GM10847 (cell line): ENCODE results near the gene RTN4R.

ENCODE experiments used
- POLR2A ChIP-seq: IDR thresholded peaks from 2 replicates; pipeline ENCODE4 v1.6.1; 2011; ENCODE audit not compliant: insufficient read length; ENCODE audit errors: extremely low read depth

RTN4R gene

GRCh38 chr22:20297414-20298109 is 29.4 kb upstream of the RTN4R start:
- no peak for TF ChIP-seq POLR2A

- no peak for TF ChIP-seq POLR2A
Observed at GRCh38 chr22:20296598-20296997, 28.5 kb upstream of the RTN4R start.

DNA sequence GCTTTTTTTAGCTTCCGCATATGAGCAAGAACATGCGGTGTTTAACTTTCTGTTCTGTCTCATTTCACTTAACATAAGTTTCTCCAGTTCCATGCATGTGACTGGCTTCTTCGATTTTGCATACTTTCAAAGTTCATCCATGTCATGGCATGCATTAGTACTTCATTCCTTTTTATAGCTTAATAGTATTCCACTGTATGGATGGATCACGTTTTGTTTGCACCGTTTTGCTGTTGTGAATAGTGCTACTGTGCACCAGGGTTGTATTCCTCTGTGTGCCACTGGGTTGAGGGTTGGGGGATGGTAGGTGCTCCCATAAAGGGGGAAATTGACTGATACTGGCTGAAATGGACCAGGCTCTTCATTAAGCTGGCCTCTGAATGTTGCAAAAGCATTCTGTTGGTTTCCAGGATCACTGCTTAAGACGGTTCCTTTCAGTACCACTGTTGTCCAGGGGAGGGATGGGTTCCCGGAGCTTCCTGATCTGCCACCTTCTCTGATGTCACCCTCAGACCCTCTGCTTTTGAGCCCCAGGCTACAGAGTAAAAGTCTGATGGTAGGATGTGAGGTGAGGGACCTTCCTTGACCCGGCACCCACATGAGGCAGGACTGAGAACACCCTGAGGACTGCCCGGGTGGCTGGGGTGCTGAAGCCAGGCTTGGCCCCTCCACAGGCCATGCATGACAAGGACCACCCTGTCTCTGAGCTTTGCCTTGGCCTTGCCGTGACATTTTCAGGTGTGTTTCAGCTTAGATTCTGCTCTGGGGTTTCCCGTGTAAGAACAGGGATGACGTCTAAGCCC is 27.3 kb upstream of the RTN4R start:
- no peak for TF ChIP-seq POLR2A

DNA sequence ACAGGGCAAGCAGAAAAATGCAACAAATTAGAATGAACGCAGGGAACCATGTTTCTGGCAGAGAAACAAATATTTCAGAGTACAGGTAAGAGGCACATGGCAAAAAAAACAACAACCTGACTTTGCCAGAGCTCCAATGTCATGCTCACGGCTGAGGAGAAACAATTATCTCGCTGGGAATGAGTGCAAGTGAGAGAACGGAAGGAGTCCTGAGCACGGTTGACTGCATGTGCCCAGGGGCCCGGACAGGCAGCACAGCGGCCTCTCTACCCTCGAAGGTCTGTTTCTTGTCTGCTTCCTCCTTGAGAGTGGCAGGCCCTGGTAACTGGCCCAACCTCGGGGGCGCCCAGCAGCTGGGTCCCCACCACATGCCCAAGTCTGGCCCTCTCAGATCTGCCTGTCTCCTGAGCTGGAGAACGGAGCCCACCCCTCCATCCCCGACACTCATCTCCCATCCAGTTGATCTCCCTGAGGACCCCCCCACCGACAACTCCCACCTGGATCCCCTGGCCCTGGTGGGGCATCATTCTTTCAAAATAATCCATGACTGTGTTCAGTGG is 24.6 kb upstream of the RTN4R start:
- TF ChIP-seq POLR2A, result no peak

- TF ChIP-seq POLR2A, result no peak
Observed at GRCh38 chr22:20292108-20292507, 24.0 kb upstream of the RTN4R start.

DNA sequence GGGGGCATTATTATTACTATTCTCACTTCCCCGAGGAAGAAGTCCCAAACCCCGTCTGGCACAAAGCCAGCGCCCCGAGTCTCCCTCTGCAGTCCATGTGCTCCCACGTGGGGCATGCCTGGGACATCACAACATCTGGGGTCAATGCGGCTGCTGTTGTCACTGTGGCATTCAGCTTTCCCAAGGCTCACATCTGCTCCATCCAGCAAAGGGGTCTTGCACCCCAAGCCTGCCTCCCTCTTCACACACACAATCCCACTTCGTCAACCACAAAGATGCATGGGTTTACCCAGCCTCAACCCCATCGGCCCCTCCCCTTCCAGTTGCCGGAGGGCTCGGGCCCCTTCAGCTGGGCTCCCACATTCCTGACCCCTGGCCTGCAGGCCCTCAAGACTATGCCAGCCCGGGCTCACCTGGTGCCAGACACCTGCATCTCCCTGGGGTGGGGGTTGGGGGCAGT is 23.5 kb upstream of the RTN4R start:
- TF ChIP-seq POLR2A, result no peak

DNA sequence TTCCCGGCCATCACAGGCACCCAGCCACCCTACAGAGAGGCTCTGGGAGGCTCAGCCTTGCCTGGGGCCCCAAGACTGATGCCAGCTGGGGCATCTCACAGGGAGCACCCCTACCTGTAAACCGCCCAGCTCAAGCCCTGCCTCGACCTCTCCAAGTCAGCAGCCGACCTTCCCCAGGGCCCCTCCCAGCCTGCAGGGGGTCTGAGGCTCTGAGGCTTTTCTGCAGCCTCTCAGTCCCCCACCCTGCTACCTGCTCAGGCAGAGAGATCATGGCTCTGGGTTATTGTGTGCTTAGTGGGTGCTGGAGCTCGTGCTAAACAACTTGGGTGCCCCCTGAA is 23.1 kb upstream of the RTN4R start:
- no peak for TF ChIP-seq POLR2A

- TF ChIP-seq POLR2A, result no peak
Observed at GRCh38 chr22:20290578-20291248, 22.6 kb upstream of the RTN4R start.

GRCh38 chr22:20290045-20290392 is 21.9 kb upstream of the RTN4R start:
- TF ChIP-seq POLR2A, result no peak

GRCh38 chr22:20284471-20285086 is 16.5 kb upstream of the RTN4R start:
- TF ChIP-seq POLR2A, result no peak

DNA sequence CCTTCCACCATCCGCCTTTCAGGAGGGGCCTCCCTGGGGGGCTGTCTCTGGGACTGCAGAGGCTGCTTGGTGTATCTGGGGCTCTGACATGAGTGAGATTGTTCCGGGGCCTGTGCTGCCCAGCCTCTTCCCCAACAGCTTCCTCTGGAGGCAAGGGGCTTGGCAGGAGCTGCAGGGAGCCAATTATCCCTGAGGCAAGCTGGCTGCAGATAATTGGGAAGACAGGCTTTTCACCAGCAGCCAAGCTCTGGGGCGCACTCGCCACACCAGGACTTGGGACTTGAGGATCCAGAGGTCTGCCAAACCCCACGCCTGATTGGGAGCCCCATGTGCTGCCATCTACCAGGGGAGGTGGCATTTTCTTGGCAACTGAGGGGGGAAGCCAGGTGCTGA is 15.6 kb upstream of the RTN4R start:
- no peak for TF ChIP-seq POLR2A

DNA sequence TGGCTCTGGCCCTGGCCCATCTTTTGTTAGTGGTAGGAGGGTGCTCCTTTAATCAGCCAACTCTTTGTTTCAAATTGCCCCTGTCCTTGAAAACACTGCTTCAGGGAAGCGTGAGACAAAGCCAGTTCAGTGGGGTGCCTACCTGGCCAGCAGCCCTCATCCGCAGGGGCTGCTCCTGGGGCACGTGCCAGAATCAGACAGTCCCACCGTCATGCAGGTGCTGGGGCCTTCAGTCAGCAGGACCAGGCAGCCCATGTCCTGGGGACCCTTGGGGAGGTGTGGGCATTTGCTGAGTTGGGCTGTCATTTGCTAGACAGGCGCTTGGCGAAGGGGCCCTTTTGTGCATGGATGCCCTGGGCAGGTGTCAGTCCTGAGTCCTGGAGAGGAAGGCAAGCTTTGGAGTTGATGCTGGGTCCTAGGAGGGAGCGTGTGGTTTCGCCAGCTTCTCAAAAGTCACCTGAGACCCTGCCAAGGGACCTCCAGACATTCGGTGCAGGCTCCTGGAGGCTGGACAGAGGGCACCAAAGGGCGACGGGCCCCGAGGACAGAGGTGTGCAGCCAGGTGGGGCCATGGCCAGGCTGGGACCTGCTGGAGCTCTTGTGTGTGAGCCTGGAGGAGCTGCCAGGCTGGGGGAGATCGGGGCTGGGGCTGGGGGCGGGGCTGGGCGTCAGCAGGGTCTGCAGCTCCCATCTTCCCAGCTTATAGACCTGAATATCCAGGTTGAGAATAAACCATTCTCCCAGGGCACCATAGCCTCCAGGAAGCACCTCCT is 15.0 kb upstream of the RTN4R start:
- no peak for TF ChIP-seq POLR2A

DNA sequence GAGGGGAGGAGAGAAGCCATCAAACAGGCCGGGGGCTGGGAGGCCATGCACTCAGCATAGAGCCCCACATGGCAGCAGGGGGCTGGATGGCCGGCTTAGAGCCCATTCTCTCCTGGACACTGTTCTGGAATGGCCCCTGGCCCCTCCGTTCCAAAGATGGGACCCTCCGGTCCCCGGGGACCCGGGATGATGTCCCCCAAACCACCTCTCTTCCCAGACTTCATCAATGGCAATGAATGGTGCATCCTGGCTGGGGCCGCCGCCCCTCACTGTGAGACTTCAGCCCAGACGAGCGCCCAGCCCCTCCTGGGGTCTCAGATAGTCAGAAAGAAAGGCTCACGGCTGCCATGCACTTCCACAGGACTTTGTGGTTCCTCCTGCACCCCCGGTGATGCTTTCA is 13.8 kb upstream of the RTN4R start:
- TF ChIP-seq POLR2A, result no peak

DNA sequence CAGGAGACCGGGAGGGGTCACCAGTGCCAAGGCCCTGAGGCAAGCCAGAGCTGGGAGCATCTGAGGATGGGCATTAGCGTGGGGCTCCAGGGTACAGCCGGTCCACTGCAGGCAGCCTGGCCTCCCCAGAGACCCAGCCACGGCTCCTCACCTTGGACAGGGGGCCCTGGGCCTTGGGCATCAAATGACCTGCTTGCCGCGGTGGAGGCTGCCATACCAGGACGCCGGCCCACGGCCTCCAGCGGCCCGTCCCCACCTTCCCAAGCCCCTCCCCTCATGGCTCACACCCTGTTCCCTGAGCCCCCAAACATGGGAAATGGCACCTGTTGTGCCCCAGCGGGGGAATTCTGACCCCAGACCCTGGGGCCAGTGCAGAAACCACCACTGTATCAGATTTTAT is 12.7 kb upstream of the RTN4R start:
- no peak for TF ChIP-seq POLR2A

DNA sequence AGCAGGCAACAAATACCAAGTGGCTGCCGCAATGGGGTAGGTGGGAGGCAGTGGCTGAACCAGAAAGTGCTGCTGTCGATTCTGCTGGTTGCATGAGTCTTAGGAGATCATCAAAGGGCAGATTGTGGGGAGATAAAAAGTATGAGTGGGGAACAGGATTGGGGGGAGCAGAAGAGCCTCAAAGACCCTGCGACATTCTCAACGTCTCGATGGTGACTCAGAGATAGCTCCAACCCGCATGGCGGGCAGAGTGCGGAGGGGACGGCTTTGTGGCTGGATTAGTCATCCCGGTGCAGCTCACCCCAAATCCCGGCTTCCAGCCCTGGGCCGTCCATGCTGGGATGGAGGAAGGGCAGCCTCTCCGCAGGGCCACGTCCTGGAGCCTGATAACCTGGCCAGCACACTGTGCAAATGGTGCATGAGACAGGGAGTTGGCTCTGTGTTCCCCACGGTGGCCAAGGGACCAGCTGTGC is 11.6 kb upstream of the RTN4R start:
- no peak for TF ChIP-seq POLR2A

- TF ChIP-seq POLR2A, result no peak
Observed at GRCh38 chr22:20276468-20276867, 8.3 kb upstream of the RTN4R start.
